Skeletal muscle satellite cell (primary cell): Measurements from ENCODE around the gene MAGEA9B.
"Not testable (repeated sequence)": the region's sequence is repeated elsewhere in the genome, so short reads cannot be mapped to it uniquely, and the experiment has no call there.

Experiments used
- H3K27me3 ChIP-seq: 2 replicates; pipeline ENCODE4 v1.7.0; 2013; ENCODE audit warnings: low read length; ENCODE audit not compliant: control insufficient read depth, insufficient read depth
- H3K36me3 ChIP-seq: 2 replicates; pipeline ENCODE4 v1.7.0; 2013; ENCODE audit warnings: mild to moderate bottlenecking, control low read depth, low read length; ENCODE audit not compliant: insufficient read depth
- H3K4me1 ChIP-seq: 2 replicates; pipeline ENCODE4 v1.7.0; 2013; ENCODE audit warnings: low read length; ENCODE audit not compliant: control insufficient read depth, insufficient read depth
- H3K4me2 ChIP-seq: 2 replicates; pipeline ENCODE4 v1.7.0; 2013; ENCODE audit warnings: mild to moderate bottlenecking, low read length
- H3K4me3 ChIP-seq: 2 replicates; pipeline ENCODE4 v1.7.0; 2013; ENCODE audit warnings: low read length
- H3K9ac ChIP-seq: 2 replicates; pipeline ENCODE4 v1.7.0; 2013; ENCODE audit warnings: mild to moderate bottlenecking, low read depth, low read length, moderate library complexity
- H3K9me3 ChIP-seq: replicated peaks from 2 replicates; pipeline ENCODE4 v1.7.0; 2013; ENCODE audit warnings: mild to moderate bottlenecking, control low read depth, low read length

The MAGEA9B gene

DNA sequence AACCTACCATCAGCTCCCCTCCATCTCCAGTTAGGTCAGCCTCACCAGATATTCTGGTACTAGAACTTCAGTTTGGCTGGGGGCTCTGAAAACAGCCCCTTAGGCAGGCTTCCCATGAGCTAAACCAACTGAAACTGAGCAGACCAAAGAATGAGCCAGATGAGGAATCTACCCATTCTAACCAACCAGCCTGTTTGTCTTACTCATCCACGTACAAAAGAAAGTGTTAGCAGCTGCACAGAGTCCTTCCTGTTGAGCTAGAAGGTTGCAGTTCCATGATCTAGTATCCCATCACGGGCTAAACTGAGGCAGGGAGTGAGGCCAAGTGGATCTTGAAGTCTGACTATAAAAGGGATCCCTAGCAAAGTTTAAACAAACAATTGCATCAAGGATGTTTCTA is 17.5 kb downstream of the MAGEA9B start:
- Histone ChIP-seq H3K4me2 (no peak overlapping the region), H3K4me3 (no peak overlapping the region), H3K9me3 (no peaks in the 10 kb centered on the region), H3K4me1 (no peaks in the 10 kb centered on the region), H3K27me3 (peaks cover 4% of the 10 kb centered on the region), H3K36me3 (no peaks in the 10 kb centered on the region), H3K9ac (no peak overlapping the region)

DNA sequence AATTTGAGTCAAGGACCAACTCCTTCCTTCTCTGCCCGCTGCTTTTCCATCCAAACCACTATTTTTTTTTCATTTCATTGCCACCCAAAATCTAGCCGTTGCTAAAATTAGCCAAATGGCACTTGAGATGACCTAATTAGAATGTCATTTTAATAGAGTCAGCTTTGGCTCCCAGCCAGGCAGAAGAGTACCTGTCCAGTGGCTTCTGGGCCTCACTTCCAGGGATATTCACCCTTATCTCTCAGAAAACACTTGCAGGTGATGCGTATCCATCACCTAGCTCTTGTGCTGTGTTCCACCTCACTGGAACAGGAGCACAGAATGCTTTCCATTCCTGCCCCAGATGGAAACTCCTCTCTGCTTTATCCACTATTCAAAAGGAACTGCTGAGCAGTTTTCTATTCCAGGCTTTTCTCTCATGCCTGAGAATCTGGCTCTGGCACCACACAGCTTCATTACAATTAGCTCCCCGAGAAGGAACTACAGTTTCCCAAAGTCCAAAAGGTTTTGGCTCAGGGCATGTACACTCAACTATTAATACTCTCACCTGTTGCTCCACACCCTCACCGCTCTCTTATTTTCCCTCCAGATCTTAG is 18.5 kb downstream of the MAGEA9B start:
- H3K9me3 ChIP-seq = no peaks in the 10 kb centered on the region
- H3K9ac ChIP-seq = no peak overlapping the region
- H3K4me1 ChIP-seq = no peaks in the 10 kb centered on the region
- H3K4me3 ChIP-seq = no peak overlapping the region
- H3K36me3 ChIP-seq = no peaks in the 10 kb centered on the region
- peaks cover 4% of the 10 kb centered on the region for H3K27me3 ChIP-seq
- H3K4me2 ChIP-seq = no peak overlapping the region

DNA sequence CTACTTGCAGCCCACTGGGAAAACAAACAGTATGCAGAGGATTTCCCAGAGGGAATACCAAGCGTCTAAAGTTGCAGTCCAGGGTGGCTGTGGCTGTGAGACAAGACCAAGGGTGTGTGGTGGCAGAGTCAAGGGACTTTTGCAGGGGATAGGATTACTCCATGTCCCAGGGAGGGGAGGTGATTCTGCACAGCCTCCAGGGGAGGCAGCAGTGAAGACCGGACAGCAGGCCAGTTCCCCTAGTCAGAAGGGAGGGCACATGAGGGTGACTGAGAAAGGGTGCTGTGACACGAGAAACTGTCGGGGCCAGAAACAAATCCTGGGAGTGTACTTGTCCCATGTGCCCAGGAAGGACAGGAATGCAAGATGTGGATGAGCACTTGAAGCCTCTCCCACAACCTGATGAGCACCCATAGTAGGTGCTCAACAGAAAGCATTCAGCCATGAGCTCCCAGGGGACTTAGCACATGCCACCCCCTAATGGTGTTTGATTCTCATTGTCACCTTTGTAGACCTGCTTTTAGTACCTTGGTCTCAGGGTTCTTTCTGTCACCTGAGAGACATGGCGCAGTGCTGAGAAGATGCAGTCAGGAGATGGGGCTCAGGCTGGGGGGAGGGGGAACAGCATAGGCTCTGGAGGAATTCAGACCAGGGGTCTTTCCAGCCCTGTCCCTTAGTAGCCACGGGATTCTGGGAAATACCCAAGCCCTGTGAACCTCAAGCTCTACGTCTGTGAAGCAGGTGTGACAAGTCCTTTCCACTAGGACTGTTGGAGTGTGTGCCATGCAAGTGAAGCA is 19.4 kb downstream of the MAGEA9B start:
- Histone ChIP-seq H3K27me3 (peaks cover 4% of the 10 kb centered on the region), H3K4me2 (no peak overlapping the region), H3K36me3 (no peaks in the 10 kb centered on the region), H3K4me1 (no peaks in the 10 kb centered on the region), H3K9me3 (no peaks in the 10 kb centered on the region), H3K9ac (no peak overlapping the region), H3K4me3 (no peak overlapping the region)

DNA sequence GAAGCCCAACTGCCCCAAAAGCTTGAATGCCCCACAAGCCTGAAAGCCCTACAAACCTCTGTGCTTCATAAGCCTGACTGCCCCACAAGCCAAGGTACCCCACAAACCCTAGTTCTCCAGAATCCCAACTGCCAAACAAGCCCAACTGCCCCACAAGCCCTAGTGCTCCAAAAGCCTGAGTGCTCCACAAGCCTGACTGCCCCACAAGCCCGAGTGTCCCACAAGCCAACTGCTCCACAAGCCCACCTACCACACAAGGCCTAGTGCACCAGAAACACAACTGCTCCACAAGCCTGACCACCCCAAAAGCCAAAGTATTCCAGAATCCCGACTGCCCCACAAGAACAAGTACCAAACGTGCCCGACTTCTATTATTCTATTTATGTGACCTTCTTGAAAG is 23.9 kb downstream of the MAGEA9B start:
- H3K27me3 ChIP-seq = no peaks in the 10 kb centered on the region
- H3K4me3 ChIP-seq = no peak overlapping the region

DNA sequence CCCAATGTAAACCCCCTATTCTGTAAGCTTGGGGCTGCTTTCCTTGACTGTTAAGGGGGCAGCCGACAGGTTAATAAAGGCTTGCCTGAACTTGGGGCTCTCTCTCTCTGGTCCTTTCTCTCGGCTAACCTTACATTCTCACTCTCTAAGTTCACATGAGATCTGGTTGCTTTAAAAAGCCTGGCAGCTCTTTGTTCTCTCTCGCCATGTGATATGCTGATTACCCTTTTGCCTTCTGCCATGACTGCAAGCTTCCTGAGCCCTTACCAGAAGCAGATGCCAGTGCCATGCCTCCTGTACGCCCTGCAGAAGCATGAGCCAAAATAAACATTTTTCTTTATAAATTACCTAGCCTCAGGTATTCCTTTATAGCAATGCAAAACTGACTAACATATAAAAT is 32.0 kb downstream of the MAGEA9B start:
- H3K36me3 ChIP-seq, H3K9ac ChIP-seq, H3K9me3 ChIP-seq, H3K27me3 ChIP-seq, H3K4me1 ChIP-seq, H3K4me2 ChIP-seq, H3K4me3 ChIP-seq: not testable (repeated sequence)

More for the DNA sequence above, 23.9 kb downstream of the MAGEA9B start:
- Histone ChIP-seq H3K9ac (no peak overlapping the region), H3K36me3 (no peaks in the 10 kb centered on the region), H3K9me3 (no peaks in the 10 kb centered on the region), H3K4me1 (no peaks in the 10 kb centered on the region), H3K4me2 (no peak overlapping the region)

- H3K4me3 ChIP-seq = not testable (repeated sequence)
These were observed 35.4 kb downstream of the MAGEA9B start for GRCh38 chrX:149551939-149552248.

DNA sequence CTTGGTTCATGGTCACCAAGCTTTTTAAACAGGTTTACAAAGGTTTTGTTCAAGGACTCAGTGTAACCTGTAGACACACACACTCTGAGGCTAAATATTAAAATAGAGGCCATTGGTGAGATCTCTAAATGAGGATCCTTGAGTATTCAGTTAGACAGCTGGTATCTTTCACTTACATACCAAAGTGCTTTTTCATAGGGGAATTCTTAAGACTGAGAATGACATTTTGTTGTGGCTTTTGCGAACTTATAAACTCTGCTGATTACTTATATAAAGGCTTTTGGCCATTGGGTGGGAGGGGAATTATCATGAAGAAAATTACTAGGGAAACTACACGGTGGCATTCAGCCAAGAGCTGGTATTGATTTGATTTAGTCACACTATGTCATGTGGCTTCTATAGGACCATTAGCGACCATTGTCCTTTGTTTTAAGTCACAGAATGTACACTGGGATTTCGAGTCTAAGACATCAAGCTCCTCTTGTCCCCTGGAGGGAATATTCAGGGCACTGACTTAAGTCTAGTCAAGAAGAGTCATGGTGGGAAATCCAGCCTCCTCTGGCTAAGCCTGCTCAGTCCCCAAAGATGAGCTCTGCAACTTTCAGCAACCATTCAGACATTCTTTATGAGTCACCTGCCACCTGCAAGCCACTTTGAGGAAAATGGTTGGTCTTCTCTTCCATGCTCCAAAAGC is 35.9 kb downstream of the MAGEA9B start:
- H3K9me3 ChIP-seq, H3K4me1 ChIP-seq, H3K9ac ChIP-seq, H3K36me3 ChIP-seq, H3K4me3 ChIP-seq, H3K27me3 ChIP-seq, H3K4me2 ChIP-seq: not testable (repeated sequence)

More at GRCh38 chrX:149551939-149552248, 35.4 kb downstream of the MAGEA9B start:
- H3K27me3 ChIP-seq, H3K4me1 ChIP-seq, H3K9ac ChIP-seq, H3K36me3 ChIP-seq, H3K4me2 ChIP-seq, H3K9me3 ChIP-seq: not testable (repeated sequence)

DNA sequence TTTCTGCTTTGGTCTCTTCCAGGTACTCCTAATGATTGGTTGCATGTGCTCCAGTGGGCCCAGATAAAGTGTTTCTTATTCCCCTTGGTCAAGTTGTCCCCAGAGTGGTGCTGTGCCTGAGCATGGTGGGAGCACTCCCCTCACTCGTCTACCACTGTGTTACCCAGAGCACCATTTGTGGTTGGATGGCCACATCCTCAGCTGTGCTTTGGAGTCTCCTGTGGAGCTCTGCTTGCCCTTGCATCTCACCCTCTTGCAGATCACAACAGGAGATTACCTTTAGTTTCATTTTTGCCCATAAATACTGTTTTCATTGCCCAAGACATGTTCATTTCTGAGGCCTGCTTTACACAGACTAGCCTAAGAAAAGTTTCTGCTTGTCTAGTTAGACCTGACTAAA is 36.8 kb downstream of the MAGEA9B start:
- H3K4me3 ChIP-seq, H3K9ac ChIP-seq, H3K27me3 ChIP-seq, H3K36me3 ChIP-seq, H3K4me1 ChIP-seq, H3K4me2 ChIP-seq, H3K9me3 ChIP-seq: not testable (repeated sequence)

DNA sequence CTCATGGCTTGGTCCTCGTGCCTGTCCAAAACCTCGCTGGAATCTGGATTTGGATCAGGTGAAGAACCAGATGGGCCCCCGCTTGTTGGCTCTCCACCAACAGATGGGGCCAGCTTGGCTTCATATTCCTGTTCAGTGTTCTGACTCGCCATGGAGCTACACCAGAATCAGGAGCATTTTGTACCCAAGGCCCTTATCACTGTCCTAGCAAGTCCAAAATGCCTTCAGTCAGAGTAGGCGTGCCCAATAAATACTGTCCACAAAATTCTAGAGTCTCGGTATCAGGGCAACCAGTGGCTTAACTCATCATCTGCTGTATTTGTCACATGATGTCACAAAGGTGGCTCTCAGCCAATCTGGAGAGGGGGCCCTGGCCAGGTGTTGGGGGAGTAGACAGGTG is 37.6 kb downstream of the MAGEA9B start, which contains the start of gene HSFX3:
Gene HSFX3, minus strand, starts transcription at position 224 of the 400 bp plus-strand sequence. Its CDS starts 72 bp downstream, at position 152.
- not testable (repeated sequence) for H3K4me3 ChIP-seq, H3K27me3 ChIP-seq, H3K4me1 ChIP-seq, H3K4me2 ChIP-seq, H3K36me3 ChIP-seq, H3K9ac ChIP-seq, H3K9me3 ChIP-seq

GRCh38 chrX:149547782-149548181 is 39.5 kb downstream of the MAGEA9B start:
- H3K4me2 ChIP-seq, H3K9ac ChIP-seq, H3K9me3 ChIP-seq, H3K27me3 ChIP-seq, H3K4me3 ChIP-seq, H3K4me1 ChIP-seq, H3K36me3 ChIP-seq: not testable (repeated sequence)

DNA sequence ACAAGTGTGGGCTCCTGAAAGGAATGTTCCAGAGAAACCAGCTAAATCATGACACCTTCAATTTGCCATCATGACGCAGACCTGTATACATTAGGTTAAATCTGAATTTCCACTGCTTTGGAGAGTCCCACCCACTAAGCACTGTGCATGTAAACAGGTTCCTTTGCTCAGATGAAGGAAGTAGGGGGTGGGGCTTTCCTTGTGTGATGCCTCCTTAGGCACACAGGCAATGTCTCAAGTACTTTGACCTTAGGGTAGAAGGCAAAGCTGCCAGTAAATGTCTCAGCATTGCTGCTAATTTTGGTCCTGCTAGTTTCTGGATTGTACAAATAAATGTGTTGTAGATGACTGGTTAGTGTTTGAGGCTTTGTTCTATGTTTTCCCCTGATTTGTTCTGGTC is 40.3 kb downstream of the MAGEA9B start:
- H3K4me2 ChIP-seq, H3K4me1 ChIP-seq, H3K9me3 ChIP-seq, H3K27me3 ChIP-seq, H3K36me3 ChIP-seq, H3K9ac ChIP-seq, H3K4me3 ChIP-seq: not testable (repeated sequence)
